ENCODE measurements around the gene SPATA19. TPM values are rescaled to one million over a fixed set of nuclear protein-coding genes. Genes with fewer than 3 reads are reported as not detected.
"Not testable (repeated sequence)": the region's sequence is repeated elsewhere in the genome, so short reads cannot be mapped to it uniquely, and the experiment has no call there.

The SPATA19 gene
- total RNA-seq, 2 donors from 2014 or later, result not detected

GRCh38 chr11:133867456-133867855 is 22.1 kb upstream of the SPATA19 start:
- Histone ChIP-seq H3K27me3 (no peaks in the 10 kb centered on the region), H3K9ac (ENCODE audit: low read depth in 2 of 2, low read length in 2 of 2) (no peak overlapping the region), H3K4me3 (no peak overlapping the region), H3K36me3 (no peaks in the 10 kb centered on the region), H3K4me1 (no peaks in the 10 kb centered on the region), H3K27ac (no peak overlapping the region), H3K9me3 (no peaks in the 10 kb centered on the region)
- DNase-seq, result no peak
- no peak for TF ChIP-seq CTCF (IDR thresholded peaks at IDR 0.05)
- intact Hi-C loops (cut with DNase I), result no loop called here

GRCh38 chr11:133865466-133865865 is 20.2 kb upstream of the SPATA19 start:
- DNase-seq, result no peak
- no peak for TF ChIP-seq CTCF (IDR thresholded peaks at IDR 0.05)
- H3K36me3 ChIP-seq, result no peaks in the 10 kb centered on the region
- no peaks in the 10 kb centered on the region for H3K9me3 ChIP-seq
- no peak overlapping the region for H3K27ac ChIP-seq
- H3K9ac ChIP-seq (ENCODE audit: low read depth in 2 of 2, low read length in 2 of 2), result no peak overlapping the region
- intact Hi-C loops (cut with DNase I), result no loop called here
- no peak overlapping the region for H3K4me3 ChIP-seq
- H3K4me1 ChIP-seq, result no peaks in the 10 kb centered on the region
- H3K27me3 ChIP-seq, result no peaks in the 10 kb centered on the region

- TF ChIP-seq CTCF (IDR thresholded peaks at IDR 0.05), result no peak
- intact Hi-C loops (cut with DNase I), result no loop called here
- H3K9me3 ChIP-seq, result no peaks in the 10 kb centered on the region
Observed at GRCh38 chr11:133864756-133865155, 19.4 kb upstream of the SPATA19 start.

GRCh38 chr11:133860151-133860550 is 14.8 kb upstream of the SPATA19 start:
- Histone ChIP-seq H3K27me3 (no peaks in the 10 kb centered on the region), H3K36me3 (no peaks in the 10 kb centered on the region), H3K27ac (no peak overlapping the region), H3K9ac (ENCODE audit: low read depth in 2 of 2, low read length in 2 of 2) (no peak overlapping the region), H3K4me3 (no peak overlapping the region), H3K4me1 (no peaks in the 10 kb centered on the region), H3K9me3 (no peaks in the 10 kb centered on the region)
- TF ChIP-seq CTCF (IDR thresholded peaks at IDR 0.05), result no peak
- no peak for DNase-seq
- intact Hi-C loops (cut with DNase I), result no loop called here

More at GRCh38 chr11:133864756-133865155, 19.4 kb upstream of the SPATA19 start:
- Histone ChIP-seq H3K4me3 (no peak overlapping the region), H3K36me3 (no peaks in the 10 kb centered on the region), H3K27me3 (no peaks in the 10 kb centered on the region), H3K9ac (ENCODE audit: low read depth in 2 of 2, low read length in 2 of 2) (no peak overlapping the region), H3K27ac (no peak overlapping the region), H3K4me1 (no peaks in the 10 kb centered on the region)
- DNase-seq, result no peak

GRCh38 chr11:133854330-133854960 is 9.1 kb upstream of the SPATA19 start:
- H3K36me3 ChIP-seq; intact Hi-C loops (cut with DNase I); H3K4me3 ChIP-seq; H3K27ac ChIP-seq; DNase-seq; H3K9me3 ChIP-seq; H3K4me1 ChIP-seq; H3K9ac ChIP-seq (ENCODE audit: low read depth in 2 of 2, low read length in 2 of 2); H3K27me3 ChIP-seq: not testable (repeated sequence)

- intact Hi-C loops (cut with DNase I), result no loop called here
- no peak overlapping the region for H3K4me3 ChIP-seq
- no peaks in the 10 kb centered on the region for H3K27me3 ChIP-seq
- no peaks in the 10 kb centered on the region for H3K36me3 ChIP-seq
- no peak overlapping the region for H3K9ac ChIP-seq (ENCODE audit: low read depth in 2 of 2, low read length in 2 of 2)
- H3K9me3 ChIP-seq, result no peaks in the 10 kb centered on the region
- TF ChIP-seq CTCF (IDR thresholded peaks at IDR 0.05), result no peak
- no peaks in the 10 kb centered on the region for H3K4me1 ChIP-seq
- DNase-seq, result no peak
- H3K27ac ChIP-seq, result no peak overlapping the region
Observed at GRCh38 chr11:133844217-133844616, 1.1 kb downstream of the SPATA19 start.

Measured in colonic mucosa (tissue), 4 donors.